ENCODE results near the gene FNDC3A.

GRCh38 chr13:49217962-49218492 is 242.3 kb downstream of the FNDC3A start:
- TF ChIP-seq POLR2AphosphoS5 (IDR thresholded peaks at IDR 0.05; ENCODE audit: low read depth, low read length) (no peak), CTCF (IDR thresholded peaks at IDR 0.05) (no peak), TCF7L2 (IDR thresholded peaks at IDR 0.05; ENCODE audit: low read depth, low read length) (no peak), REST (IDR thresholded peaks at IDR 0.05; ENCODE audit: insufficient read depth in 1 of 2, low read depth in 2 of 2, low read length in 1 of 2) (no peak), SIN3A (IDR thresholded peaks at IDR 0.05; ENCODE audit: borderline replicate concordance, insufficient read depth, low read depth, low read length) (no peak)
